H9 (cell line): ENCODE measurements around the gene PCDH18. TPM values are rescaled to one million over a fixed set of nuclear protein-coding genes. Genes with fewer than 3 reads are reported as not detected.

Experiments
- DNase-seq: peaks from one replicate; pipeline ENCODE4 v3.0.0-alpha.2; 2017
- H2AFZ ChIP-seq: one replicate; pipeline ENCODE4 v1.6.1; 2013; ENCODE audit warnings: mild to moderate bottlenecking, low read length, control low read depth, moderate library complexity
- H2AK5ac ChIP-seq: 2 replicates; pipeline ENCODE4 v1.6.1; 2013; ENCODE audit warnings: low read length, control low read depth, mixed read lengths; ENCODE audit not compliant: insufficient read length
- H2BK120ac ChIP-seq: one replicate; pipeline ENCODE4 v1.6.1; 2013; ENCODE audit warnings: low read depth, mild to moderate bottlenecking, low read length, control low read depth, inconsistent platforms; ENCODE audit not compliant: poor library complexity, severe bottlenecking
- H2BK12ac ChIP-seq: 2 replicates; pipeline ENCODE4 v1.6.1; 2013; ENCODE audit warnings: low read length, control low read depth, mixed read lengths, low read depth; ENCODE audit not compliant: insufficient read length
- H2BK15ac ChIP-seq: 2 replicates; pipeline ENCODE4 v1.6.1; 2013; ENCODE audit warnings: low read depth, low read length, control low read depth
- H2BK20ac ChIP-seq: one replicate; pipeline ENCODE4 v1.6.1; 2013; ENCODE audit warnings: low read depth, mild to moderate bottlenecking, low read length, control low read depth, inconsistent platforms; ENCODE audit not compliant: poor library complexity, severe bottlenecking
- H2BK5ac ChIP-seq: 2 replicates; pipeline ENCODE4 v1.6.1; 2013; ENCODE audit warnings: low read length, control low read depth, mixed read lengths; ENCODE audit not compliant: insufficient read length
- H3K14ac ChIP-seq: 2 replicates; pipeline ENCODE4 v1.6.1; 2013; ENCODE audit warnings: low read length, control low read depth; ENCODE audit not compliant: insufficient read depth
- H3K18ac ChIP-seq: 2 replicates; pipeline ENCODE4 v1.6.1; 2013; ENCODE audit warnings: low read depth, mild to moderate bottlenecking, mixed read lengths, low read length, control low read depth; ENCODE audit not compliant: insufficient read length
- H3K23ac ChIP-seq: 2 replicates; pipeline ENCODE4 v1.6.1; 2013; ENCODE audit warnings: low read length, control low read depth, mixed read lengths, low read depth; ENCODE audit not compliant: insufficient read length
- H3K23me2 ChIP-seq: 2 replicates; pipeline ENCODE4 v1.6.1; 2013; ENCODE audit warnings: low read depth, mild to moderate bottlenecking, mixed read lengths, low read length, control low read depth; ENCODE audit not compliant: insufficient read length, poor library complexity, severe bottlenecking
- H3K27ac ChIP-seq: 2 replicates; pipeline ENCODE4 v1.5.1; 2013; ENCODE audit warnings: low read length, control low read depth, mixed read lengths, low read depth; ENCODE audit not compliant: insufficient read length
- H3K27me3 ChIP-seq: 2 replicates; pipeline ENCODE4 v1.6.1; 2013; ENCODE audit warnings: low read length, control low read depth, inconsistent platforms; ENCODE audit not compliant: insufficient read depth
- H3K4ac ChIP-seq: 2 replicates; pipeline ENCODE4 v1.6.1; 2013; ENCODE audit warnings: low read depth, mild to moderate bottlenecking, control low read depth, inconsistent platforms, low read length, moderate library complexity
- H3K4me1 ChIP-seq: 2 replicates; pipeline ENCODE4 v1.6.1; 2013; ENCODE audit warnings: low read length, control low read depth, inconsistent platforms; ENCODE audit not compliant: insufficient read depth
- H3K4me2 ChIP-seq: 2 replicates; pipeline ENCODE4 v1.6.1; 2013; ENCODE audit warnings: low read length, control low read depth, mixed read lengths; ENCODE audit not compliant: insufficient read length, insufficient read depth
- H3K56ac ChIP-seq: 2 replicates; pipeline ENCODE4 v1.6.1; 2013; ENCODE audit warnings: low read depth, mild to moderate bottlenecking, mixed read lengths, low read length, control low read depth; ENCODE audit not compliant: insufficient read length
- H3K79me1 ChIP-seq: 2 replicates; pipeline ENCODE4 v1.6.1; 2013; ENCODE audit warnings: low read depth, mild to moderate bottlenecking, moderate library complexity, low read length, control low read depth, inconsistent platforms; ENCODE audit not compliant: insufficient read depth, poor library complexity, severe bottlenecking
- H3K79me2 ChIP-seq: 2 replicates; pipeline ENCODE4 v1.6.1; 2013; ENCODE audit warnings: low read length, control low read depth, inconsistent platforms; ENCODE audit not compliant: insufficient read depth
- H3K9ac ChIP-seq: 2 replicates; pipeline ENCODE4 v1.6.1; 2013; ENCODE audit warnings: low read length, control low read depth, mixed read lengths; ENCODE audit not compliant: insufficient read length; ENCODE audit errors: extremely low read depth
- H3K9me3 ChIP-seq: one replicate; pipeline ENCODE4 v1.6.1; 2013; ENCODE audit warnings: low read depth, low read length, inconsistent platforms; ENCODE audit not compliant: control insufficient read depth
- H3T11ph ChIP-seq: one replicate; pipeline ENCODE4 v1.6.1; 2013; ENCODE audit warnings: mild to moderate bottlenecking, low read length, control low read depth, inconsistent platforms
- H4K20me1 ChIP-seq: one replicate; pipeline ENCODE4 v1.6.1; 2013; ENCODE audit not compliant: control insufficient read depth, insufficient read length, insufficient read depth
- H4K5ac ChIP-seq: 2 replicates; pipeline ENCODE4 v1.6.1; 2013; ENCODE audit warnings: low read depth, mild to moderate bottlenecking, mixed read lengths, low read length, control low read depth; ENCODE audit not compliant: insufficient read length
- H4K8ac ChIP-seq: replicated peaks from 2 replicates; pipeline ENCODE4 v1.6.1; 2013; ENCODE audit warnings: low read length, control low read depth, mixed read lengths, low read depth; ENCODE audit not compliant: insufficient read length
- H4K91ac ChIP-seq: 2 replicates; pipeline ENCODE4 v1.6.1; 2013; ENCODE audit warnings: low read depth, mild to moderate bottlenecking, moderate library complexity, mixed read lengths, low read length, control low read depth; ENCODE audit not compliant: insufficient read length
- H3K27ac Mint-ChIP-seq, 3 experiments: 2 replicates in 2 of 3; 3 replicates in 1 of 3; pipeline ENCODE4 v1.8.0; 2020 to 2021; ENCODE audit warnings: mixed read lengths in 3 of 3, mild to moderate bottlenecking in 1 of 3, moderate library complexity in 1 of 3
- H3K27me3 Mint-ChIP-seq: 2 replicates; pipeline ENCODE4 v1.8.0; 2021; ENCODE audit warnings: low read depth, mild to moderate bottlenecking, moderate library complexity, mixed read lengths
- H3K36me3 Mint-ChIP-seq, 3 experiments: 2 replicates in 2 of 3; 3 replicates in 1 of 3; pipeline ENCODE4 v1.8.0; 2020 to 2021; ENCODE audit warnings: low read depth in 3 of 3, mixed read lengths in 3 of 3; ENCODE audit not compliant: insufficient read depth in 1 of 3
- H3K4me1 Mint-ChIP-seq, 2 experiments: 2 replicates each; pipeline ENCODE4 v1.8.0; 2020; ENCODE audit warnings: mixed read lengths in 2 of 2
- H3K4me3 Mint-ChIP-seq, 2 experiments: 2 replicates in 1 of 2; 3 replicates in 1 of 2; pipeline ENCODE4 v1.8.0; 2020 to 2021; ENCODE audit warnings: mild to moderate bottlenecking in 2 of 2, mixed read lengths in 2 of 2, moderate library complexity in 1 of 2
- H3K9me3 Mint-ChIP-seq, 2 experiments: 2 replicates in 1 of 2; 3 replicates in 1 of 2; pipeline ENCODE4 v1.8.0; 2020; ENCODE audit warnings: mild to moderate bottlenecking in 2 of 2, mixed read lengths in 2 of 2, moderate library complexity in 1 of 2
- whole genome bisulfite sequencing: extraction: QIAGEN DNeasy Blood & Tissue Kit; methylation state at CpG from one replicate; pipeline ENCODE4 v1.1.7; 2013; ENCODE audit warnings: missing lambda C conversion rate, low lambda C conversion rate, mixed read lengths; ENCODE audit not compliant: insufficient read length; ENCODE audit errors: extremely low coverage; 5-methylcytosine and 5-hydroxymethylcytosine counted together
- total RNA-seq: library from RNA; stranded (reverse); gene quantifications from 2 replicates; pipeline ENCODE4 v1.2.1, GENCODE V29; 2021
- TF ChIP-seq, protein P1 (sequence below): fragments of 200-600 bp; sonication (generic); conservative IDR thresholded peaks from 3 replicates; pipeline ENCODE4 v1.8.0; 2021; ENCODE audit warnings: antibody characterized with exemption, mild to moderate bottlenecking

PCDH18 gene
- total RNA-seq, 1 experiment from 2014 or later, result 60.7 TPM

DNA sequence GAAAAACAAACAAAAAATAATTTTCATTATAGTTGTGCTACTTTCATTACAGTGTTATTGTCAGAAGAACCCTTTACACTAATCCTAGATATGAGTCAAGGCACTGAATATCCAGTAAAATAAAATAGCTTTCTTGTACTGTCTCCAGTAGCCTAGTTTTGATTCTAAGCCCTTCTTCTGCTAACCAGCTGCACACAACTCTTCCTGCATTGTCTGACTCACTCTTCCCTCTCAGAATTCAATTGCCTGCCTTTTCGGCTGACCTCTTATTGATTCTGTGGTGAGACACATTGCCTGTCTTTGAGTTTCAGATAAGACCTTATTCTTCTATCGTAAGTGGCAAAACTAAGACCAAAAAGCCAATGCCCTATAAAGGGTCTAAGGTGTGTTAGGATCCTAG is 26.7 kb upstream of the PCDH18 start:
- no peak for DNase-seq

More for the DNA sequence above, 26.7 kb upstream of the PCDH18 start:
- no peaks in the 10 kb centered on the region for H3K36me3 Mint-ChIP-seq
- H3K56ac ChIP-seq, result no peak overlapping the region
- H3K4me1 ChIP-seq, result no peaks in the 10 kb centered on the region
- H3K18ac ChIP-seq, result no peak overlapping the region
- no peak overlapping the region for H3K9ac ChIP-seq
- WGBS, result no CpG with 5 or more reads among the region's 2 CpGs
- no peak overlapping the region for H3K4ac ChIP-seq
- H2AK5ac ChIP-seq, result no peak overlapping the region
- H3T11ph ChIP-seq, result no peak overlapping the region
- no peaks in the 10 kb centered on the region for H3K27me3 Mint-ChIP-seq
- H3K27ac Mint-ChIP-seq, result no peak overlapping the region
- no peak overlapping the region for H2BK5ac ChIP-seq
- H4K8ac ChIP-seq, result no peak overlapping the region
- H4K20me1 ChIP-seq, result no peaks in the 10 kb centered on the region
- H2BK120ac ChIP-seq, result no peak overlapping the region
- no peaks in the 10 kb centered on the region for H3K9me3 Mint-ChIP-seq
- no peak overlapping the region for H3K23ac ChIP-seq
- no peak overlapping the region for H3K4me3 Mint-ChIP-seq
- TF ChIP-seq, protein P1, sequence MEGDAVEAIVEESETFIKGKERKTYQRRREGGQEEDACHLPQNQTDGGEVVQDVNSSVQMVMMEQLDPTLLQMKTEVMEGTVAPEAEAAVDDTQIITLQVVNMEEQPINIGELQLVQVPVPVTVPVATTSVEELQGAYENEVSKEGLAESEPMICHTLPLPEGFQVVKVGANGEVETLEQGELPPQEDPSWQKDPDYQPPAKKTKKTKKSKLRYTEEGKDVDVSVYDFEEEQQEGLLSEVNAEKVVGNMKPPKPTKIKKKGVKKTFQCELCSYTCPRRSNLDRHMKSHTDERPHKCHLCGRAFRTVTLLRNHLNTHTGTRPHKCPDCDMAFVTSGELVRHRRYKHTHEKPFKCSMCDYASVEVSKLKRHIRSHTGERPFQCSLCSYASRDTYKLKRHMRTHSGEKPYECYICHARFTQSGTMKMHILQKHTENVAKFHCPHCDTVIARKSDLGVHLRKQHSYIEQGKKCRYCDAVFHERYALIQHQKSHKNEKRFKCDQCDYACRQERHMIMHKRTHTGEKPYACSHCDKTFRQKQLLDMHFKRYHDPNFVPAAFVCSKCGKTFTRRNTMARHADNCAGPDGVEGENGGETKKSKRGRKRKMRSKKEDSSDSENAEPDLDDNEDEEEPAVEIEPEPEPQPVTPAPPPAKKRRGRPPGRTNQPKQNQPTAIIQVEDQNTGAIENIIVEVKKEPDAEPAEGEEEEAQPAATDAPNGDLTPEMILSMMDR, result no peak
- no peak overlapping the region for H2AFZ ChIP-seq
- H3K27ac ChIP-seq, result no peak overlapping the region
- H4K91ac ChIP-seq, result no peak overlapping the region
- H3K27me3 ChIP-seq, result no peaks in the 10 kb centered on the region
- H2BK15ac ChIP-seq, result no peak overlapping the region
- no peaks in the 10 kb centered on the region for H3K79me1 ChIP-seq
- H3K23me2 ChIP-seq, result no peaks in the 10 kb centered on the region
- H3K4me2 ChIP-seq, result no peak overlapping the region
- H2BK20ac ChIP-seq, result no peak overlapping the region
- H3K4me1 Mint-ChIP-seq, result peaks cover 0 to 3% of the 10 kb centered on the region in 2 experiments; a peak in 1 of 4 replicates
- H3K79me2 ChIP-seq, result no peaks in the 10 kb centered on the region
- H4K5ac ChIP-seq, result no peak overlapping the region
- H2BK12ac ChIP-seq, result no peak overlapping the region
- H3K14ac ChIP-seq, result no peak overlapping the region
- H3K9me3 ChIP-seq, result no peaks in the 10 kb centered on the region
